GM18507 (cell line): ENCODE measurements around the gene KCNAB1.

Source experiments
- DNase-seq: peaks from one replicate; pipeline ENCODE4 v3.0.0; 2011; ENCODE audit warnings: low read depth; ENCODE audit not compliant: insufficient read length; ENCODE audit errors: extremely low spot score
- FAIRE-seq: peaks from 2 replicates; lab custom pipeline; 2011; peaks lifted over from hg19 to GRCh38; lab: Jason Lieb, UNC

KCNAB1 gene

GRCh38 chr3:156456771-156457224 is 336.4 kb downstream of the KCNAB1 start:
- DNase-seq = no peak
- no peak for FAIRE-seq

- DNase-seq = no peak
- FAIRE-seq = no peak
These were observed 339.1 kb downstream of the KCNAB1 start for GRCh38 chr3:156459434-156459833.

- DNase-seq (no peak), FAIRE-seq (no peak)
These were observed 339.8 kb downstream of the KCNAB1 start for GRCh38 chr3:156460206-156460611.

- FAIRE-seq (no peak), DNase-seq (no peak)
These were observed 341.5 kb downstream of the KCNAB1 start for GRCh38 chr3:156461889-156462288.

- FAIRE-seq (no peak), DNase-seq (no peak)
These were observed 342.7 kb downstream of the KCNAB1 start for GRCh38 chr3:156463123-156463522.

- DNase-seq (no peak), FAIRE-seq (no peak)
These were observed 344.8 kb downstream of the KCNAB1 start for GRCh38 chr3:156465194-156465593.

GRCh38 chr3:156469456-156469855 is 349.1 kb downstream of the KCNAB1 start:
- DNase-seq (no peak), FAIRE-seq (no peak)

GRCh38 chr3:156471431-156471830 is 351.1 kb downstream of the KCNAB1 start:
- FAIRE-seq = no peak
- DNase-seq = no peak

GRCh38 chr3:156472150-156472549 is 351.8 kb downstream of the KCNAB1 start:
- FAIRE-seq (no peak), DNase-seq (no peak)

GRCh38 chr3:156472684-156473083 is 352.3 kb downstream of the KCNAB1 start:
- FAIRE-seq (no peak), DNase-seq (no peak)

- FAIRE-seq = no peak
- DNase-seq = no peak
These were observed 353.0 kb downstream of the KCNAB1 start for GRCh38 chr3:156473341-156473740.

GRCh38 chr3:156474560-156475389 is 354.4 kb downstream of the KCNAB1 start:
- DNase-seq (no peak), FAIRE-seq (no peak)

GRCh38 chr3:156477323-156477722 is 356.9 kb downstream of the KCNAB1 start:
- DNase-seq (no peak), FAIRE-seq (no peak)

- no peak for DNase-seq
- no peak for FAIRE-seq
These were observed 358.5 kb downstream of the KCNAB1 start for GRCh38 chr3:156478891-156479290.

GRCh38 chr3:156479604-156480003 is 359.2 kb downstream of the KCNAB1 start:
- DNase-seq = no peak
- no peak for FAIRE-seq

GRCh38 chr3:156480949-156481348 is 360.6 kb downstream of the KCNAB1 start:
- no peak for FAIRE-seq

GRCh38 chr3:156483002-156483401 is 362.6 kb downstream of the KCNAB1 start:
- DNase-seq (no peak), FAIRE-seq (no peak)

More at GRCh38 chr3:156480949-156481348, 360.6 kb downstream of the KCNAB1 start:
- no peak for DNase-seq

- DNase-seq = no peak
- peak; percentile 96 for FAIRE-seq
These were observed 363.0 kb downstream of the KCNAB1 start for GRCh38 chr3:156483426-156483825.

- peak; percentile 96 for FAIRE-seq
- no peak for DNase-seq
These were observed 363.8 kb downstream of the KCNAB1 start for GRCh38 chr3:156483961-156484787.

- DNase-seq = no peak
- FAIRE-seq = no peak
These were observed 368.4 kb downstream of the KCNAB1 start for GRCh38 chr3:156488767-156489166.
